Natural killer cell (primary cell): ENCODE data around the gene P2RY12. TPM values are rescaled to one million over a fixed set of nuclear protein-coding genes. Genes with fewer than 3 reads are reported as not detected.

ENCODE experiments used
- ATAC-seq, 3 donors: fragments of 150-1000 bp in 2 of 3; fragments of 200-7000 bp in 1 of 3; cut with Tn5 transposase; 1 replicate in 1 of 3; 2 replicates in 2 of 3; pipeline ENCODE4 v1.10.0; 2021; ENCODE audit warnings: mild to moderate bottlenecking in 2 of 3, moderate library complexity in 2 of 3
- DNase-seq, 2 donors: peaks; one replicate each; pipeline versions ENCODE4 v3.0.0 to v3.0.0-alpha.2; 2013 to 2021; ENCODE audit warnings: mixed read lengths in 1 of 2
- H3K27ac ChIP-seq: one replicate; pipeline ENCODE4 v1.5.1; 2013; ENCODE audit warnings: mild to moderate bottlenecking, low read length
- H3K27me3 ChIP-seq: one replicate; pipeline ENCODE4 v1.6.1; 2013; ENCODE audit warnings: low read length; ENCODE audit not compliant: control insufficient read depth, insufficient read depth
- H3K36me3 ChIP-seq: one replicate; pipeline ENCODE4 v1.6.1; 2013; ENCODE audit warnings: low read length; ENCODE audit not compliant: control insufficient read depth, insufficient read depth
- H3K4me1 ChIP-seq: one replicate; pipeline ENCODE4 v1.6.1; 2013; ENCODE audit warnings: low read length; ENCODE audit not compliant: control insufficient read depth, insufficient read depth
- H3K4me3 ChIP-seq: one replicate; pipeline ENCODE4 v1.5.1; 2013; ENCODE audit warnings: low read length
- H3K9me3 ChIP-seq: one replicate; pipeline ENCODE4 v1.6.1; 2013; ENCODE audit warnings: low read length; ENCODE audit not compliant: control insufficient read depth, insufficient read depth
- H3K27ac Mint-ChIP-seq, 2 donors: one replicate each; pipeline ENCODE4 v1.8.0; 2022; ENCODE audit warnings: mild to moderate bottlenecking in 2 of 2, mixed read lengths in 2 of 2, moderate library complexity in 1 of 2
- H3K27me3 Mint-ChIP-seq, 2 donors: one replicate each; pipeline ENCODE4 v1.8.0; 2022; ENCODE audit warnings: low read depth in 2 of 2, mixed read lengths in 2 of 2
- H3K36me3 Mint-ChIP-seq: one replicate; pipeline ENCODE4 v1.8.0; 2022; ENCODE audit warnings: mixed read lengths
- H3K4me1 Mint-ChIP-seq, 2 donors: one replicate each; pipeline ENCODE4 v1.8.0; 2022; ENCODE audit warnings: mixed read lengths in 2 of 2
- H3K4me3 Mint-ChIP-seq: one replicate; pipeline ENCODE4 v1.8.0; 2022; ENCODE audit warnings: mild to moderate bottlenecking, moderate library complexity, mixed read lengths
- H3K9me3 Mint-ChIP-seq, 2 donors: one replicate each; pipeline ENCODE4 v1.8.0; 2022; ENCODE audit warnings: mixed read lengths in 2 of 2
- CTCF ChIP-seq: fragments of 200-600 bp; IDR thresholded peaks from one replicate; pipeline ENCODE4 v1.8.0; 2022; ENCODE audit warnings: antibody characterized with exemption
- WGBS: methylation state at CpG from one replicate; pipeline ENCODE4 v1.1.7; 2013; ENCODE audit warnings: missing lambda C conversion rate; ENCODE audit not compliant: insufficient coverage; 5-methylcytosine and 5-hydroxymethylcytosine counted together
- intact Hi-C: fragments of 100-400 bp; cut with micrococcal nuclease; formaldehyde crosslinking; loops from one replicate; pipeline ENCODE4 v1.14.2; 2022
- total RNA-seq, 4 donors: library from RNA; stranded (reverse); fragments of 120-200 nt in 1 of 4; gene quantifications; one replicate each; pipeline versions ENCODE4 v1.2.3 to v1.2.4, GENCODE V29; 2013 to 2022

The P2RY12 gene
- total RNA-seq, 3 donors from 2014 or later (not counting 1 experiment from before 2014, with no cell fraction given): 0.52 to 1.6 (median 1.3) TPM

- ATAC-seq (no peak), DNase-seq (no peak)
- no peak for TF ChIP-seq CTCF
- Mint-ChIP-seq H3K36me3 (no peaks in the 10 kb centered on the region), H3K4me3 (no peak overlapping the region), H3K27me3 (no peaks in the 10 kb centered on the region), H3K4me1 (no peaks in the 10 kb centered on the region), H3K27ac (no peak overlapping the region), H3K9me3 (no peaks in the 10 kb centered on the region)
- intact Hi-C loops: no loop called here
- H3K36me3 ChIP-seq: no peaks in the 10 kb centered on the region
- no peaks in the 10 kb centered on the region for H3K9me3 ChIP-seq
- WGBS: 98% methylated on average over 3 of the region's 3 CpGs
- H3K27me3 ChIP-seq: no peaks in the 10 kb centered on the region
- H3K4me1 ChIP-seq: no peaks in the 10 kb centered on the region
- no peak overlapping the region for H3K4me3 ChIP-seq
- no peak overlapping the region for H3K27ac ChIP-seq
These were observed 71.6 kb downstream of the P2RY12 start for GRCh38 chr3:151312972-151313371.

DNA sequence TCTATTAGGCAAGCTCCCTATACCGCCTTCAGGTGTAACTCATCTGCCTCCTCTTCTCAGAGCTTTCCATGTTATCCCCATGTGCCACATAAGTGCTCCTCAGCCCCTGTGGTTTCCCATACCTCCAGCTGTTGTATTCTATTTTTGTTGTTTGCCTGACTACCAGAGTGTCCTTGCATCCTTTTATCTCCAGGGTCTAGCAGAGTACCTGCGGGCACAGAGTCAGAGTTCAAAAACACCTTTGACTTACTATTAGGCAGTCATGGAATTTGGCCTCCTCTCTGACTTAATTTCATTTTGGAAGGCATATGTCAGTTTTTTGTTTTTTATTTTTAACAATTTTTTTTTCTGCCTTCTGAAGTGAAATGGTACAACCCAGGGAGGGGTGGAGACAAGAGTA, 75.0 kb downstream of the P2RY12 start:
- no peak overlapping the region for H3K27ac Mint-ChIP-seq
- H3K27ac ChIP-seq: no peak overlapping the region
- H3K27me3 Mint-ChIP-seq: no peaks in the 10 kb centered on the region
- H3K9me3 ChIP-seq: no peaks in the 10 kb centered on the region
- H3K4me1 ChIP-seq: peaks cover 20% of the 10 kb centered on the region
- no peaks in the 10 kb centered on the region for H3K9me3 Mint-ChIP-seq
- TF ChIP-seq CTCF: no peak
- H3K4me3 Mint-ChIP-seq: no peak overlapping the region
- 97% methylated on average over 2 of the region's 2 CpGs for WGBS
- intact Hi-C loops: no loop called here
- H3K4me3 ChIP-seq: no peak overlapping the region
- no peaks in the 10 kb centered on the region for H3K36me3 ChIP-seq
- no peak for DNase-seq
- H3K4me1 Mint-ChIP-seq: peaks cover 31% of the 10 kb centered on the region in 2 donors
- ATAC-seq: no peak
- no peaks in the 10 kb centered on the region for H3K27me3 ChIP-seq
- no peaks in the 10 kb centered on the region for H3K36me3 Mint-ChIP-seq

DNA sequence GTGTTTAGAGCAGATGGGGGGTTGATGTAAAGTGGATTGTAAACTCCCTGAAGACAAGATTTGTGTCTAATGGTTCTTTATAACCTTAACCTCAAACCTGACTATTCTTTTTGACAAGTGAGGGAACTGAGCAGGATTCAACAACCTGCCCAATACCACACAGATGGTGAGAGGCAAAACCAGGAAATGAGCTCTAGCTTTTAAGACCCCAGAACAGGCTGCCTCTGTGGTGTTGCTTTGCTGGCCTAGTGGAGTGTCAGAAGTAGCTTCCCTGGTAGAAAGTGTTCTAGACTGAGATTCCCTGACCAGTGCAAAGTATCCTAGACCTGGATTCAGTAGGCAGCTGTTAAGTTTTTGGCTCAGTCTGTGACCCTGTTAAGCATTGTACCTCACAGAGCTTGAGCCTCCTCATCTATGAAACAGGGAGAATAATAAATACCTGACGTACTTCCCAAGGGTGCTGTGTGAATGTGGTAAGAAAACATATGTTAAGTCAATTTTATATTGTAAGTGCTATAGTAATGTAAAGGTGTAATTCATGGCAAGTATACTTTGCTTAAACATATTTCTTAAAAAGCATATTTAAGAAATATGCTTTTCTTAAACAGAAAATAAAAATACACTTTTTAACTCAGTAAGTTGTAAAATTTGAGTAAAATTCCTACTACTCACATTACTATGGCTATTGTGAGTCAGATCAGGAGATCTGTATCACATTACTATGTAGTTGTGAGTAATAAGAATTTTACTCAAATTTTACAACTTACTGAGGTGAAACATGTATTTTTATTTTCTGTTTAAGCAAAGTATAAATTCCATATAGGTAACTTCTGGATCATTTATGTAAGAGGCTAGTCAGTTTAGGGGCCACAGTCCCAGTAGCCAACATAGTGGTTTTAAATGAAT, 76.7 kb downstream of the P2RY12 start:
- peaks cover 31 to 37% of the 10 kb centered on the region in 2 donors for H3K4me1 Mint-ChIP-seq

More for the DNA sequence above, 76.7 kb downstream of the P2RY12 start:
- H3K9me3 ChIP-seq: no peaks in the 10 kb centered on the region
- no peaks in the 10 kb centered on the region for H3K36me3 Mint-ChIP-seq
- WGBS: 100% methylated on average over 1 of the region's 1 CpG
- no peaks in the 10 kb centered on the region for H3K27me3 Mint-ChIP-seq
- peaks cover 20% of the 10 kb centered on the region for H3K4me1 ChIP-seq
- H3K27me3 ChIP-seq: no peaks in the 10 kb centered on the region
- DNase-seq (no peak), ATAC-seq (no peak)
- H3K4me3 Mint-ChIP-seq: no peak overlapping the region
- H3K9me3 Mint-ChIP-seq: no peaks in the 10 kb centered on the region
- H3K27ac ChIP-seq: no peak overlapping the region
- no peaks in the 10 kb centered on the region for H3K36me3 ChIP-seq
- no peak overlapping the region for H3K4me3 ChIP-seq
- H3K27ac Mint-ChIP-seq: peak overlapping the region in 1 of 2 donors; percentile 30
- intact Hi-C loops: no loop called here
- TF ChIP-seq CTCF: no peak
